HG03558 (cell line): ENCODE results near the gene BCAS4.
"Not testable (repeated sequence)": the region's sequence is repeated elsewhere in the genome, so short reads cannot be mapped to it uniquely, and the experiment has no call there.

Experiments
- ATAC-seq: cut with Tn5 transposase; IDR thresholded peaks from one replicate; pipeline ENCODE4 v1.9.1; 2021; ENCODE audit warnings: moderate number of reproducible peaks; ENCODE audit not compliant: unreplicated experiment; ENCODE audit errors: extremely low read depth

Gene BCAS4, protein sequence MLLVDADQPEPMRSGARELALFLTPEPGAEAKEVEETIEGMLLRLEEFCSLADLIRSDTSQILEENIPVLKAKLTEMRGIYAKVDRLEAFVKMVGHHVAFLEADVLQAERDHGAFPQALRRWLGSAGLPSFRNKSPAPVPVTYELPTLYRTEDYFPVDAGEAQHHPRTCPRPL

DNA sequence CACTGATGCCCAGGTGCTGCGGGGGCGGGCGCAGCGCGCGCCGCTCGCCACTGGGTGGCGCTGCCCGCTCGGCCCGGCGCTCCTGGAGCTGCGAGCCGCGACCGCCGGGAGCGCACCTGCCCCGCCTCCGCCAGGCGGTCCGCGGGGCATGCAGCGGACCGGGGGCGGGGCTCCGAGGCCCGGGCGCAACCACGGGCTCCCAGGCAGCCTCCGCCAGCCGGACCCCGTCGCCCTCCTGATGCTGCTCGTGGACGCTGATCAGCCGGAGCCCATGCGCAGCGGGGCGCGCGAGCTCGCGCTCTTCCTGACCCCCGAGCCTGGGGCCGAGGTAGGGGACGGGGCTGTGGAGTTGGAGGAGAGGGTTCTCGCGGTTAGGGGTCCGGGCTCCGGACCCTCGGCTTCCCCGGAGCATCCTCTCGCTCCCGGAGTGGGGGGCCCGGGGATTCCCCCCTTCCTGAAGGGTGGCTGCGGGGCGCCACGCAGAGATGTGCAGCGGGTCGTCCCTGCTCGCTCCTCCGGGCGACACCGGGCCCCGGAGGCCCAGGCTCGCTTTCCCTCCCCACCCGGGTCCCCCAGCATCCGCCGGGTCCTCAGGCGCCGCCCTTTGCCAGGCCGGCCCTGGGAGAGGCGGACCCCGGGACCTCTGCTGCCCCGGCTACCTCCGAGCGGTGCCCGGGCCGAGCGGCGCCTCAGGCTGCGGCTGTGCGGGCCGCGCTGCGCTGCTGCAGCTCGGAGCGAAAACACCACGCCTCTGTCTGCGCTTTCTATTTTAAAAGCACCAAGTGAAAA is at the start of gene BCAS4:
Gene BCAS4 (plus strand): TSS at position 216 of the 789 bp plus-strand sequence. CDS start 23 bp downstream, at position 239.
- ATAC-seq: peak; percentile 41

DNA sequence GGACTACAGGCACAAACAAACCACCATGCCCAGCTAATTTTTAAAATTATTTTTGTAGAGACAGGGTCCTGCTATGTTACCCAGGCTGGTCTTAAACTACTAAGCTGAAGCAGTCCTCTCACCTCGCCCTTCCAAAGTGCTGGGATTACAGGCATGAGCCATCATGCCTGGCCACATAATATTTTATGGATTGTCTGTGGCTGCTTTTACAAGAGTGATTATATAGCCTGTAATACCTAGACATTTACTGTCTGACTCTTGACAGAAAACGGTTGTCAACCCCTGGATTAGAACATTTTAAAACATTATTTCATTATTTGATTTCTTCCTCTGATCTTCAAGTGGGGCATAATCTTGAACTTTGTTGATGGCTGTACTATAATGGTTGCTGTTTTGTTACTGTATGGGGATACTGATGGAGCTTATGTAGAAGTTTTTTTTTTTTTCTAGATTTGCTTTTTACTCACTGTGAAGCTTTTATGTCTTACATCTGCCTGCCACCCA is 49.2 kb upstream of the BCAS4 start:
- ATAC-seq: no peak

DNA sequence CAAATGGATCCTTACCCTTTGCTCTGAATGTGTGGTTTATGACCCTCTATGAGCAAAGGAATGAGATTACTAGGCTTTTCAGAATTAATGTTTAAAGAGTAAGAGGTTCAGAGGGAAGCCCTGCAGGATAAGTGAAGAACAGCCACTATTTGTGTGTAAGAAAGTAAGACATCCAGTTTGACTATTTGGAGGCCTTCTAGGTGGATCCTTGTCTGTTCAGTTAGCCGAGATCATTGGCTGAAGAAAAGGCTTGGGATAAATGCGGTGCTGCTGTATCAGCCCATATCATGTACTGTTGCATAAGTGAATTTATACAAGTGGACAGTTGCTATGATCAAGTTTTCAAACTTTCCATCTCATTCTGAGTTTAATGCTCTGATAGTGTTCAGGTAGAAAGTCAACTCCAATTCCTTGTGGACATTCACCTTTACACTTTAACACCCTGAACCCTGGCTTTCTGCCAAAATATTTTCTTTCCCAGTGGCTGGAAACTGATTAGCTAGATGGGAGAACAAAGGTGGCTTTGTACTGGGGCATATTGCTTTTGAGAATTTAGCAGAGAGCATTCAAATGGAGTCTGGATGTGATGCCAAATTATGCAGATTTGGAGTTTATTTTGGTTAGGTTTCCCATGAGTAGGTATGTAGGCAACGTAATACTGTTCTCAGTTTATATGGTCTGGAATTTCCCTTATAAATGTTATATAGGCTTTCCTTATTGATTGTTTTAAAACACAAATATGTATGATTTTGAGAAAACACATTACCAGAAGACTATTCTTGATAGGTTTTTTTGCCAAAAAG is 48.5 kb upstream of the BCAS4 start:
- ATAC-seq: no peak

DNA sequence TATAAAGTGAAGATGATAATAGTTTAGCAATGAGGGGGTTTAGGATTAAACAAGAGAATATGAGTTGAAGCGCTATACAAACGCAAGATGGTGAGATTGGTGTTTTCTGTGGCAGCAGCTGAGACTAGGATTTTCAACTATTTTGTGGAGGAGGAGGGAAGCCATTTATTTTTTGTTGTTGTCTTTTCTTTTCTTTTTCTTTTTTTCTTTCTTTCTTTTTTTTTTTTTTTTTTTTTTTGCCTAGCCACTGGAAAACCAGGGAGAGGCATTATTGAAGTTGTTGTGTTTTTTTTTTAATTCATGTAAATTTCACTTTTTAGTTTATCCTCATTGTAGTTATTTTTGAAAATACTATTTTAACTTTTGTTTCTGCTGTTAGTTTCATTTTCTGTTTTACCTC is 47.6 kb upstream of the BCAS4 start:
- ATAC-seq: no peak

GRCh38 chr20:50750145-50750671 is 44.7 kb upstream of the BCAS4 start:
- no peak for ATAC-seq

DNA sequence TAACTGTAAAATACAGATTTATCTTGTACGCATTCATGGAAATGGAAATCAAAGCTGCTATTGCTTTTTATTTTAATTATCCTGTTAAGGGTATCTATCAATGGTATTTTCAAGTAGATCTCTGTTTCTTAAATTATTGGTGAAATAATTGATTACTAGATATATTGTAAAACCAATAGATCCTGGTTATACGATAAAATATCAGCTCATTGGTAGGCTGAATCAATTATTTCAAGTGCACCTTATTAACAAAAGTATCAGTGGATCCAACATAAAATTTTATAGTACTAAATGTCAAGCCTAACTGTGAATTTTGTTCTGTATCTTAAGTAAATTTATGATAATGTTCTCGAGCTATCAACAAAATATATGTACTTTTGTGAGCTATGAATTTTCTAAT is 41.7 kb upstream of the BCAS4 start:
- ATAC-seq: no peak

DNA sequence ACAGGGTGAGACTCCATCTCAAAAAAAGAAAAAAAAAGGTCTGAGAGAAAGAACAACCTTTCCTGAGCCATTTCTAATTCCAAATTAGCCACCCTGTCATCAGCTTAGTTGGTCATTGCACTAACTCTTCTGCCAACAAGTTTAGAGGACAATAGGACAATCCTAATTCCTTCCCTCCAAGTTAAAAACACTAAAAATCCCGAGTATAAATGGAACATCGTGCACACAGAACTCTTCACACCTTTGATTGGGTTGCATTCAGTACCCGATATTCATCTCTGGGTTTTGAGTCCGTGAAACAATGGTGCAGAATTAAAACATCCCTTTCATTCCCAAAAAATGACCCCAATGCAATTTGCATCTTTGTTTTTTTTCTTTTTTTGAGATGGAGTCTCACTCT is 40.4 kb upstream of the BCAS4 start:
- no peak for ATAC-seq

DNA sequence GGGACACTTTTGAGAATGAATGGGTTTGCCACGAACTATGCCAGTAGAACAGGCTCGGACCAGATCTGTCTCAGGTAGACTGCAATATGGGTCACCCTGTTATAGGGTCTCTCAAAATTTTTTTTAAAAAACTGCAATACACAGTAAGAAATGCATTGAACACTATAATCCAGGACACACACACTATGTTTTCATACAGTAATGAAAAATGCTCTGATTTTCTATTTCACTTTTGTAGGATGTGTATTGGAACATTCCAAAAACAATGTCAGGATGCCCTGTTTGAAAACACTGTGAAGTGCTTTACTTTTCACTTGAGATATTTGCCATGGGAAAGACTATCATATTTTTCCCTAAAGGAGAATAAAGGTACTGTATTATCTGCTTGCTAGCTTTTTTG is 38.4 kb upstream of the BCAS4 start:
- no peak for ATAC-seq

DNA sequence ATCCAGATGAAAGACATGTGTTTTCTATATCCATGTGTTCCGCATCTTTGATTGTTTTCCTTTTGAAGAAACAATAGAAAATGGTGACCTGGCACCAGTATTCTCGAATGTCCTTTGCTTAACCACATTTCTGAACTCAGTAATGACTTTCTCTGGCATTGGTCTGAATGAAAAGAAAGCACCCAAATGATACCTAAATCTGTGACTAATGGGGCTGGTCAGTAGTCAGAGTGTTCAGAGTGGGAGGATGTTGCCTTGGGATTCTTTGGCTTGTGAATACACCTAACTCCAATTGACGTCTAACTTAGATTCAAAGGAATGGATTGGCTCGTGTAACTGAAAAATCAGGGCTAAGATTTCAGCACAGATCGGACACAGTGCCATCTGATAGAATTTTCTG is 36.4 kb upstream of the BCAS4 start:
- no peak for ATAC-seq

GRCh38 chr20:50758992-50759391 is 35.9 kb upstream of the BCAS4 start:
- ATAC-seq: no peak

DNA sequence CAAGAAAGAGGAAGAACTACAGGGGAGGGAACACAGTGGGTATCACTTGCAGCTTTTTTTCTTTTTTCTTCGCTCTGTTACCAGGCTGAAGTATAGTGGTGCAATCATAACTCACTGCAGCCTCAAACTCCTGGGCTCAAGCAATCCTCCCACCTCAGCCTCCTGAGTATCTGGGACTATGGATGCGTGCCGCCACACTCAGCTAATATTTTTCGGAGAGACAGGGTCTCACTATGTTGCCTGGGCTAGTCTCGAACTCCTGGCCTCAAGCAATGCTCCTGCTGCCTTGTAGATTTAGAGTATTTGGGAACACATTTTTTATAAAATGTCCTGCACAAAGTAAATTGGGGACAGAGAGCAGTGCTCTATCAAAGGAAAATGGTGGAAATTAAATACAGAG is 35.2 kb upstream of the BCAS4 start:
- ATAC-seq: no peak

- ATAC-seq: no peak
Measured at GRCh38 chr20:50762045-50762422, 32.8 kb upstream of the BCAS4 start.

DNA sequence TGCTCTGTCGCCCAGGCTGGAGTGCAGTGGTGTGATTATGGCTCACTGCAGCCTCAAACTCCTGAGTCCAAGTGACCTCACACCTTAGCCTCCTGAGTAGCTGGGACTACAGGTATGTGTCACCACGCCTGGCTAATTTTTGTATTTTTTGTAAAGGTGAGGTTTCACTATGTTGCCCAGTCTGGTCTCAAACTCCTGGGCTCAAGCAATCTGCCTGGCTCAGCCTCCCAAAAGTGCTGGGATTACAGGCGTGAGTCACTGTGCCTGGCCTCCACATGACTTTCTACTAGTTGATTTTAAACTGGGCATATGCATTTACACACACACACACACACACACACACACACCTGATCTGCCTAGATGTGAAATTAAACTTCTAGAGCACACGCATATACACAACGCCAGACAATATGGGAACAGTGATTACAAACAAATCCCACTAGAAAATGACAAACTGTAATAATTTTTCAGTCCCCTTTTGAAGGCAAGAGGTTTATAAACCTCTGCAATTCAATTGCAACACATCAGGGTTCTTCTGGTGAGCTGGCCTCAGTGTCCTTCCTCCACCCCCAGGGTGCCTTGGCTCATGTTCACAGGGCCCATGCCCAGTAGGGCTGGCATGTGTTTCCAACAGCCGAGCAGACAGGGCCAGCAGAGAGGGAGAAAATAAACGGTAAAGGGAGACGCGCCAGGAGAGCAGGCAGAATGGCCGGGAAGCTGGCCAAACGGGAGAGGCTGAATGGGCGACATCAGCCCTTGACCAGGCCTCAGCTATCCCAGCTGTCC is 32.2 kb upstream of the BCAS4 start:
- no peak for ATAC-seq

DNA sequence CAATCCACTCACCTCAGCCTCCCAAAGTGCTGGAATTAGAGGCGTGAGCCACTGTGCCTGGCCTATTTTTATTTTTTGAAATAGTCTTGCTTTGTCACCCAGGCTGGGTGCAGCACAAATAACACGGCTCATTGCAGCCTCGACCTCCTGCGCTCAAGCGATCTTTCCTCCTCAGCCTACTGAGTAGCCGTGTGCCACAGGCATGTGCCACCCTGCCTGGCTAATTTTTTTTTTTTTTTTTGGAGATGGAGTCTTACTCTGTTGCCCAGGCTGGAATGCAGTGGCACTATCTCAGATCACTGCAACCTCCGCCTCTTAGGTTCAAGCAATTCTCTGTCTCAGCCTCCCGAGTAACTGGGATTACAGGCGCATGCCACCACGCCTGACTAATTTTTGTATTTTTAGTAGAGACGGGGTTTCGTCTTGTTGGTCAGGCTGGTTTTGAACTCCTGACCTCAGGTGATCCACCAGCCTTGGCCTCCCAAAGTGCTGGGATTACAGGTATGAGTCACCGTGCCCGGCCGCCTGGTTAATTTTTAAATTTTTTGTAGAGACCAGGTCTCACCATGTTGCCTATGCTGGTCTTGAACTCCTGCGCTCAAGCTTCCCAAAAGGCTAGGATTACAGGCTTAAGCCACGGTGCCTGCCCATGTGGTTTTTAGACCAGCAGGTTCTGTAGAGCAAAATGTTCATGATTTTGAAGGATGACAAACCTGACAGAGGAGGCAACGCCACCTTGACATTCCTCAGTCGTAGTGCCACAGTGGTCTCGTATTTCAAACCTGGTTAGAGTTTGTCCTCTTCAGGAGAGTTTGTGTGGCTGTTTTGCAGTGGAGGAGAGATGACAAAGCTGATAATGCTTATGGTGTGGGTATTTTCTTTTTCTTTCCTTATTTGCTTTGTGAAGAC is 31.1 kb upstream of the BCAS4 start:
- ATAC-seq: not testable (repeated sequence)

GRCh38 chr20:50765251-50765650 is 29.6 kb upstream of the BCAS4 start:
- ATAC-seq: not testable (repeated sequence)

DNA sequence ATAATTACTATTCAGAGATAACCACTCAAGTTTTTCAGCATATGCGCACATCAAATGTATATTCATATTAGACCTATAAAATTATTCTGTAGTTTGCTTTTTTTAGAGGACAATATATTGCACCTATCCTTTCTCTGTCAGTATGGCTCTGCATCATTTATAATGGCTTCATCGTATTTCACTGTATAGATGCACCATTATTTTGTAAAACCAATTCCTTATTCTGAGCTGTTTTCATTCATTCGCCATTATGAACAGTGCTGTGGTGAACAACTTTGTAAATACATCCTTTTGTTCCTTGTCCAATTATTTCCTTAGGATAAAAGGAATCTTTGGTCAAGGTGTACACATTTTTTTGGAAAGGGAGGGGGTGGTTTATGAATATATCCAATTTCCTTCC is 29.2 kb upstream of the BCAS4 start:
- ATAC-seq: no peak

GRCh38 chr20:50766955-50767809 is 27.7 kb upstream of the BCAS4 start:
- ATAC-seq: not testable (repeated sequence)

DNA sequence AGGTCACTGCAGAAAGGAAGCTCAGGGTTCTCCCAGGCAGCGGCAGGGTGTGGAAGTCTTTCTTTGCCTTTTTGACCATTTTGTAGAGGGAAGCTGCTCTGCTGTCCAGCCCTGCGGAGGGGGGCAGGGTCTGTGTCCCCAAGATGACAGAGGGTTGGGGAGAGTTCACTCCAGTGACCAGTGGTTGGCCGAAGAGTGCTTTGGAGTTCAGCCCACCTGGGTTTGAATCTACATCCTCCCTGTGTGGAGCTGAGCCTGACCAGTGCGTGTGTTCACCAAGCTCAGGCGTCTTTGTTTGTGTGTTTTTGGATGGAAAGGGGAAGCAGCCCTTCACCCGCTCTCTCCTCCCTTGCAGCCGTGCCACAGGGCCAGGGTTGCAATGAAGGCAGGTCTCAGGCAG is 25.9 kb upstream of the BCAS4 start:
- ATAC-seq: not testable (repeated sequence)
